GM23338 (cell line): Measurements from ENCODE around the gene ZFP64.

ENCODE experiments used
- CREB1 ChIP-seq: fragments of 250-450 bp; sonication (Bioruptor Pico); IDR thresholded peaks from 2 replicates; pipeline ENCODE4 v1.5.0; 2020; ENCODE audit warnings: low read depth, mild to moderate bottlenecking, moderate library complexity
- CTCF ChIP-seq, 2 experiments: fragments of 200-600 bp in 1 of 2; sonication (generic) in 1 of 2; conservative IDR thresholded peaks; 2 replicates each; pipeline versions ENCODE4 v1.5.1 to v1.6.1; 2016 to 2017; ENCODE audit warnings: antibody characterized with exemption in 2 of 2, low read depth in 2 of 2, mild to moderate bottlenecking in 2 of 2, moderate library complexity in 1 of 2
- POLR2AphosphoS5 ChIP-seq: IDR thresholded peaks from 2 replicates; pipeline ENCODE4 v1.6.1; 2016; ENCODE audit warnings: antibody characterized with exemption, low read depth
- REST ChIP-seq: IDR thresholded peaks from one replicate; pipeline ENCODE4 v1.6.1; 2018; ENCODE audit warnings: antibody characterized with exemption; ENCODE audit not compliant: unreplicated experiment

- TF ChIP-seq REST (no peak), CTCF (conservative IDR thresholded peaks at IDR 0.05; ENCODE audit: low read depth in 2 of 2) (no peak), POLR2AphosphoS5 (no peak), CREB1 (no peak)
Observed at GRCh38 chr20:52145587-52145986, 46.0 kb downstream of the ZFP64 start.
